ENCODE data around the gene TMBIM4.
"Not testable (repeated sequence)": the region's sequence is repeated elsewhere in the genome, so short reads cannot be mapped to it uniquely, and the experiment has no call there.

Gene TMBIM4

GRCh38 chr12:66182956-66183355, 13.2 kb upstream of the TMBIM4 start:
- no peak for DNase-seq

GRCh38 chr12:66176105-66176900, 6.5 kb upstream of the TMBIM4 start:
- DNase-seq, result no peak

- DNase-seq, result not testable (repeated sequence)
These were observed 4.9 kb upstream of the TMBIM4 start for GRCh38 chr12:66174391-66175325.

GRCh38 chr12:66170606-66171005, 810 bp upstream of the TMBIM4 start:
- no peak for DNase-seq

- DNase-seq, result no peak
These were observed 1.4 kb downstream of the TMBIM4 start for GRCh38 chr12:66168410-66168809.

GRCh38 chr12:66166561-66166960, 3.2 kb downstream of the TMBIM4 start:
- DNase-seq, result no peak

GRCh38 chr12:66165141-66165540, 4.7 kb downstream of the TMBIM4 start:
- DNase-seq, result no peak

GRCh38 chr12:66164349-66164821, 5.4 kb downstream of the TMBIM4 start:
- DNase-seq, result no peak

GRCh38 chr12:66163289-66163688, 6.5 kb downstream of the TMBIM4 start:
- DNase-seq, result no peak

GRCh38 chr12:66162701-66163100, 7.1 kb downstream of the TMBIM4 start:
- DNase-seq, result no peak

- no peak for DNase-seq
These were observed 9.1 kb downstream of the TMBIM4 start for GRCh38 chr12:66160704-66161103.

- no peak for DNase-seq
These were observed 10.7 kb downstream of the TMBIM4 start for GRCh38 chr12:66159123-66159522.

- DNase-seq, result no peak
These were observed 13.1 kb downstream of the TMBIM4 start for GRCh38 chr12:66156654-66157053.

- no peak for DNase-seq
These were observed 15.0 kb downstream of the TMBIM4 start for GRCh38 chr12:66154776-66155175.

GRCh38 chr12:66152732-66153131, 17.1 kb downstream of the TMBIM4 start:
- DNase-seq, result no peak

- DNase-seq, result no peak
These were observed 19.9 kb downstream of the TMBIM4 start for GRCh38 chr12:66149702-66150398.

- no peak for DNase-seq
These were observed 24.7 kb downstream of the TMBIM4 start for GRCh38 chr12:66144791-66145754.

GRCh38 chr12:66143868-66144267, 25.9 kb downstream of the TMBIM4 start:
- DNase-seq, result no peak

- no peak for DNase-seq
These were observed 27.0 kb downstream of the TMBIM4 start for GRCh38 chr12:66142826-66143225.

GRCh38 chr12:66141299-66141698, 28.5 kb downstream of the TMBIM4 start:
- no peak for DNase-seq

- DNase-seq, result no peak
These were observed 29.1 kb downstream of the TMBIM4 start for GRCh38 chr12:66140731-66141130.

GRCh38 chr12:66139328-66139727, 30.5 kb downstream of the TMBIM4 start:
- DNase-seq, result no peak
